Measurements from ENCODE around the gene RPP30.
"Not testable (repeated sequence)": the region's sequence is repeated elsewhere in the genome, so short reads cannot be mapped to it uniquely, and the experiment has no call there.

DNA sequence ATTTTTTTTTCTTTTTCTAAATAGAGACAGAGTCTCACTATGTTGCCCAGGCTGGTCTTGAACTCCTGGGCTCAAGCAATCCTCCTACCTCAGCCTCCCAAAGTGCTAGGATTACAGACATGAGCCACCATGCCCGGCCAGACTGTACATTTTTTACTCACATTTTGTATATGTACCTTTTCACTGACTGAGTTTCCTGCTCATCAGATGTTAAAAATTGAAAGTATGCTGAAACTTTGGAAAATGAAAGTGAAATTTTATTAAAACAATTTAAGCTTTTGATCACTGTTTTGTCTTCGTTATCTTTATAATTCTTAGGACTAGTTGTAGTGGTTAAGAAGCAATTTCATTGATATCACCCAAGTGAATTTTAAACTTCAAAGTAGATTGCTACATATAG lies 25.1 kb downstream of the RPP30 start:
- not testable (repeated sequence) for TF ChIP-seq HNRNPL (IDR thresholded peaks at IDR 0.05; ENCODE audit: low read depth, low read length); ZNF451 (CRISPR knock-in tag; IDR thresholded peaks at IDR 0.05); EP300 (IDR thresholded peaks at IDR 0.05; ENCODE audit: low read depth in 2 of 2, low read length in 2 of 2); EP300 (CRISPR knock-in tag; IDR thresholded peaks at IDR 0.05; ENCODE audit: borderline replicate concordance); ZNF232 (CRISPR knock-in tag; IDR thresholded peaks at IDR 0.05; ENCODE audit: borderline replicate concordance); ARNTL (CRISPR knock-in tag; IDR thresholded peaks at IDR 0.05)

Data from HepG2 (cell line).